ENCODE measurements around the gene FBXL19. TPM values are rescaled to one million over a fixed set of nuclear protein-coding genes. Genes with fewer than 3 reads are reported as not detected.

Gene FBXL19
- total RNA-seq, 1 experiment from 2014 or later, result 84.3 TPM

GRCh38 chr16:30894540-30895368 lies 28.6 kb upstream of the FBXL19 start:
- POLR2A ChIA-PET, result interaction anchor here (0.6 to 1.0 kb wide), 2 partner anchors 19 to 463 kb away, joined by 4 to 8 read pairs; no protein-coding TSS in a partner anchor

GRCh38 chr16:30895627-30896260 lies 27.6 kb upstream of the FBXL19 start:
- Mint-ChIP-seq H3K27ac (peak overlapping the region; percentile 99), H3K36me3 (no peaks in the 10 kb centered on the region), H3K4me1 (peaks cover 24% of the 10 kb centered on the region), H3K27me3 (ENCODE audit: low read depth) (peaks cover 36% of the 10 kb centered on the region), H3K4me3 (peak overlapping the region; percentile 86), H3K9me3 (no peaks in the 10 kb centered on the region)
- ChIA-PET CTCF (interaction anchor here (0.6 to 2.6 kb wide), 7 partner anchors 22 to 101 kb away, joined by 3 to 24 read pairs (median 5); no protein-coding TSS in a partner anchor), POLR2A (interaction anchor here (0.7 to 1.5 kb wide), 4 partner anchors 20 to 119 kb away, joined by 3 to 4 read pairs (median 3); no protein-coding TSS in a partner anchor)
- ATAC-seq, result no peak
- DNase-seq (ENCODE audit: low spot score), result no peak
- no peak for TF ChIP-seq GABPB1 (CRISPR knock-in tag; IDR thresholded peaks at IDR 0.05)
- TF ChIP-seq SP1 (CRISPR knock-in tag; conservative IDR thresholded peaks at IDR 0.05), result no peak
- no peak for TF ChIP-seq STAT6 (CRISPR knock-in tag; conservative IDR thresholded peaks at IDR 0.05; ENCODE audit: low read depth)
- TF ChIP-seq PRDM15 (CRISPR knock-in tag; IDR thresholded peaks at IDR 0.05), result no peak
- TF ChIP-seq ZNF281 (CRISPR knock-in tag; IDR thresholded peaks at IDR 0.05), result no peak
- TF ChIP-seq CTCF (IDR thresholded peaks at IDR 0.05), result no peak
- no peak for TF ChIP-seq ZNF425 (CRISPR knock-in tag; conservative IDR thresholded peaks at IDR 0.05)
- no peak for TF ChIP-seq FOXJ3 (CRISPR knock-in tag; IDR thresholded peaks at IDR 0.05; ENCODE audit: borderline replicate concordance)
- TF ChIP-seq RELA (CRISPR knock-in tag; IDR thresholded peaks at IDR 0.05; ENCODE audit: borderline replicate concordance), result no peak

More at GRCh38 chr16:30894540-30895368, 28.6 kb upstream of the FBXL19 start:
- peaks cover 1% of the 10 kb centered on the region; the same call in 1 of the 2 replicates for H3K36me3 Mint-ChIP-seq
- TF ChIP-seq ZNF317 (CRISPR knock-in tag; IDR thresholded peaks at IDR 0.05; ENCODE audit: borderline replicate concordance, low read depth), result no peak
- 0 out of 2 replicates have a peak, but pooled peaks have one; percentile 11 for TF ChIP-seq GABPB1 (CRISPR knock-in tag; IDR thresholded peaks at IDR 0.05)
- TF ChIP-seq CREM (CRISPR knock-in tag; IDR thresholded peaks at IDR 0.05), result no peak
- no peak for TF ChIP-seq ATF6 (CRISPR knock-in tag; IDR thresholded peaks at IDR 0.05)
- peak overlapping the region; percentile 86 for H3K4me3 Mint-ChIP-seq
- CTCF ChIA-PET, result interaction anchor here (2.6 kb wide), 1 partner anchor 50 kb away, joined by 24 read pairs; no protein-coding TSS in a partner anchor
- H3K27me3 Mint-ChIP-seq (ENCODE audit: low read depth), result peaks cover 28% of the 10 kb centered on the region
- DNase-seq (ENCODE audit: low spot score) (no peak), ATAC-seq (no peak)
- H3K9me3 Mint-ChIP-seq, result no peaks in the 10 kb centered on the region
- H3K4me1 Mint-ChIP-seq, result peaks cover 24% of the 10 kb centered on the region
- no peak overlapping the region; the same call in 1 of the 2 replicates for H3K27ac Mint-ChIP-seq

Data from WTC11 (cell line).